HuH-7.5 (cell line): ENCODE results near the gene ADAR.
A peak's percentile ranks its signal among the peaks of the same experiment; 100 is the strongest.
"Not testable (repeated sequence)": the region's sequence is repeated elsewhere in the genome, so short reads cannot be mapped to it uniquely, and the experiment has no call there.

Source experiments
- DNase-seq: peaks from one replicate; pipeline ENCODE4 v3.0.0; 2011; ENCODE audit warnings: low spot score

Gene ADAR, protein sequence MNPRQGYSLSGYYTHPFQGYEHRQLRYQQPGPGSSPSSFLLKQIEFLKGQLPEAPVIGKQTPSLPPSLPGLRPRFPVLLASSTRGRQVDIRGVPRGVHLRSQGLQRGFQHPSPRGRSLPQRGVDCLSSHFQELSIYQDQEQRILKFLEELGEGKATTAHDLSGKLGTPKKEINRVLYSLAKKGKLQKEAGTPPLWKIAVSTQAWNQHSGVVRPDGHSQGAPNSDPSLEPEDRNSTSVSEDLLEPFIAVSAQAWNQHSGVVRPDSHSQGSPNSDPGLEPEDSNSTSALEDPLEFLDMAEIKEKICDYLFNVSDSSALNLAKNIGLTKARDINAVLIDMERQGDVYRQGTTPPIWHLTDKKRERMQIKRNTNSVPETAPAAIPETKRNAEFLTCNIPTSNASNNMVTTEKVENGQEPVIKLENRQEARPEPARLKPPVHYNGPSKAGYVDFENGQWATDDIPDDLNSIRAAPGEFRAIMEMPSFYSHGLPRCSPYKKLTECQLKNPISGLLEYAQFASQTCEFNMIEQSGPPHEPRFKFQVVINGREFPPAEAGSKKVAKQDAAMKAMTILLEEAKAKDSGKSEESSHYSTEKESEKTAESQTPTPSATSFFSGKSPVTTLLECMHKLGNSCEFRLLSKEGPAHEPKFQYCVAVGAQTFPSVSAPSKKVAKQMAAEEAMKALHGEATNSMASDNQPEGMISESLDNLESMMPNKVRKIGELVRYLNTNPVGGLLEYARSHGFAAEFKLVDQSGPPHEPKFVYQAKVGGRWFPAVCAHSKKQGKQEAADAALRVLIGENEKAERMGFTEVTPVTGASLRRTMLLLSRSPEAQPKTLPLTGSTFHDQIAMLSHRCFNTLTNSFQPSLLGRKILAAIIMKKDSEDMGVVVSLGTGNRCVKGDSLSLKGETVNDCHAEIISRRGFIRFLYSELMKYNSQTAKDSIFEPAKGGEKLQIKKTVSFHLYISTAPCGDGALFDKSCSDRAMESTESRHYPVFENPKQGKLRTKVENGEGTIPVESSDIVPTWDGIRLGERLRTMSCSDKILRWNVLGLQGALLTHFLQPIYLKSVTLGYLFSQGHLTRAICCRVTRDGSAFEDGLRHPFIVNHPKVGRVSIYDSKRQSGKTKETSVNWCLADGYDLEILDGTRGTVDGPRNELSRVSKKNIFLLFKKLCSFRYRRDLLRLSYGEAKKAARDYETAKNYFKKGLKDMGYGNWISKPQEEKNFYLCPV

DNA sequence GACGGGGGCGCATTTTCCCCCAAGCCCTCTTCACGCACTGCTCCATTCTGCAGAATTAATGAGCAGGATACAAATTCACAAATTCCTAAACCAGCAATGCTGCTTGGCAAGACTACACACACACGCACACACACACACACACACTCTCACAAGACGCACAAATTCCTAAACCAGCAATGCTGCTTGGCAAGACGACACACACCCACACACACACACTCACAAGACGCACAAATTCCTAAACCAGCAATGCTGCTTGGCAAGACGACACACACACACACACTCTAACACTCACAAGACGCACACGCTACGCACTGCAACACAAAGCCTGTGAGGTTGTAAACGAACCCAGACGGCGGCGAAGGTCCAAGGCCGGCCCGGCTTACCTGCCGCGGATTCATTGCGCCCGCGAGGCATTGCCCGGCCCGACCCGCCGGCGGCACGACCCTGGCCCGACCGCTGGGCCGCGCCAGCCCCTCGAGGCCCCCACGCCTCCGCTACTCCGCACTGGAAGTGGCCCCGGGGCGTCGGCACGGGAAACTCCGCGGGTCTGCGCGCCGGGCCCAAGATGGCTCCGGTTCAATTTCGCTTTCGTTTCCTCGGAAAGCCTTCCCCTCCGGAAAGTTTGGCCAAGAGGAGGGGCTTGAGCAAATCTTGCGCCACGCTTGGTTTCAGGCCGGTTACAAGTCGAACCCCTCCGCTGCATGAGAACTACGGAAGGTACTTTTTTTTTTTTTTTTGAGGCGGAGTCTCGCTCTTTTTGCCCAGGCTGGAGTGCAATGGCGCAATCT lies at the start of gene ADAR:
ADAR (minus strand) TSS at position 578 of the 788 bp plus-strand sequence; CDS start at position 398, 180 bp downstream.
- peak; percentile 59 for DNase-seq

DNA sequence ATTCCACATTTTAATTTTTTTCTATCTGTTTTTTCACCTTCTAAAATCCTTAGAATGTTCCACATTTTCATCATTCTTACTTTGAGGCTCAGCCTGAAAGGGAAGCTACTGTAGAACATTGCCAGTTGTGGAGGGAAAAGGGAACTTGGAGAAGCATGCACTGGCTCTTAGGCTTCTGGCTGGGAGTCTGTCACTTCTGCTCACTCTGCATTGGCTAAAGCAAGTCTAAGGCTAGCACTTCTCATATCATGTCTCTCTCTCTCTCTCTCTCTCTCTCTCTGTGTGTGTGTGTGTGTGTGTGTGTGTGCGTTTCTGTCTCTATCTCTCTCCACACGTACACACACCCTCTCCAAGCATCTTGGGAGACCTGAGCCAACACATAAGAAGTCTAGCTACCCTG lies 49.6 kb upstream of the ADAR start:
- DNase-seq: no peak

GRCh38 chr1:154652893-154653292 lies 44.9 kb upstream of the ADAR start:
- no peak for DNase-seq

- DNase-seq: not testable (repeated sequence)
Measured at GRCh38 chr1:154644724-154645123, 36.7 kb upstream of the ADAR start.

DNA sequence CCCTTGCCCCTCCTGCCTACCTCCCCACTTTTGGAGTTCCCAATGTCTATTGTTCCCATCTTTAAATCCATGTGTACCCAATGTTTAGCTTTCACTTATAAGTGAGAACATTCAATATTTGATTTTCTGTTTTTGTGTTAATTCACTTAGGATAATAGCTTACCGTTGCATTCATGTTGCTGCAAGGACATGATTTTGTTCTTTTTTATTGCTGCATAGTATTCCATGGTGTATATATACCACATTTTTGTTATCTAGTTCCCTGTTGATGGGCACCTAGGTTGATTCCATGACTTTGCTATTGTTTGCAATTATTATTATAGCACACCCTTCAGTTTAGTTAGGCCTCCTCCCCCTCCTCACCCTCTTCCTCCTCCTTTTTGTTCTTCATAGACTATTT lies 33.5 kb upstream of the ADAR start:
- no peak for DNase-seq

GRCh38 chr1:154639876-154640275 lies 31.9 kb upstream of the ADAR start:
- no peak for DNase-seq

DNA sequence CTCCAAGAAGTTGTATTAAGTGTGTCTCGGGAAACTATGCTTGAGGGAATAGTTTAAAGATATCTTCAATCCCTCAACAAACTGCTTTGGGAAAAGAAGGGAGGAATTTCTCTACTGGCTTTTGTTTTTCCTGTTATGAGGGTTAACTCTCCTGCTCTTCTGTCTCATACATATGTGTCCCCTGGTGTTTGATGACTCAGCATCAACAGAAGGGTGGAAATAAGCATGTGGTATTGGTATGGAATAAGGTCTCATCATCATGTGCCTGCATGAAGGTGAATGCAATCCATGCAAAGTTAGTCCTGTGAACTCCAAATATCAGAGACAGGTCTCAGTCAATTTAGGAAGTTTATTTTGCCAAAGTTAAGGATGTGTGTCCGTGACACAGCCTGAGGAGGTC lies 27.2 kb upstream of the ADAR start:
- DNase-seq: no peak

GRCh38 chr1:154629675-154630073 lies 21.7 kb upstream of the ADAR start:
- DNase-seq: no peak

GRCh38 chr1:154629061-154629674 lies 21.2 kb upstream of the ADAR start:
- DNase-seq: no peak

- no peak for DNase-seq
Measured at GRCh38 chr1:154628121-154628405, 20.1 kb upstream of the ADAR start.

GRCh38 chr1:154627257-154628120 lies 19.5 kb upstream of the ADAR start:
- DNase-seq: peak; percentile 78

GRCh38 chr1:154626456-154627256 lies 18.7 kb upstream of the ADAR start:
- DNase-seq: no peak

DNA sequence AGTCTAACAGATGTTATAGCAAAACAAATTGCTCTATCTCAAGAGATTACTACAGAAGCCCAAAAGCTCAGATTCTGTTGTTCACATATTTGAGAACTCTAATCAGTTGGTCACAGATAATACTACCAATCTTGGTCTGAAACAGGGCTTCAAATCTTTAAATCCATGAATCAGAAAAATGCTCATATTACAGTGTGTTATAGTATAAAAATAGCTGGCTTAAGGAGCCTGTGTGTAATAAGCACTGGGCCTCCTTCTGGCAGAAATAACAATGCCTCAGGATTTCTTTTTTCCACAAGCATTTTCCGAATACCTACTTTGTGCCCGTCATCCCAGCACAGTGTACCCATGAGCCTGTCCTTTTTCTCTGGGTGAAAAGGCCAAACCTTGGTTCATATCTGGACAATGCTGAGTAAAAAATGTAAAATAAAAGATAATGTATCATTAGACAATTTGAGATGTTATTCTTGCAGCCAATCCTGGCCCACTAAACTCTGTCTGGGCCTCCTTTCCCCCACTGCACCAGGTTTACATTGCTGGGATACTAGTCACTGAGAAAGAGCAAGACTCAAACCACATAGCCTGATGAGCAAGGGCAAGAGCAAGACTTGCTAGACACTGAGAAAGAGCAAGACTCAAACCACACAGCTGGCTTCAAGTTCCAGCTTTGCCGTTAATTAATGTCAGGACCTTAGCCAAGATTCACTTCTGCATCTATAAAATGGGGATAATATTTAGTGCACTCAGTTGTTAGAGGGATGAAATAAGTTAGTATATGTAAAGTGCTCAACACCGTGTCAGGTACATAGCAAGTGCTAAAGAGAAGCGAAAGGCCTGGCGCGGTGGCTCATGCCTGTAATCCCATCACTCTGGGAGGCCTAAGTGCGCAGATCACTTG lies 17.0 kb upstream of the ADAR start:
- DNase-seq: no peak

DNA sequence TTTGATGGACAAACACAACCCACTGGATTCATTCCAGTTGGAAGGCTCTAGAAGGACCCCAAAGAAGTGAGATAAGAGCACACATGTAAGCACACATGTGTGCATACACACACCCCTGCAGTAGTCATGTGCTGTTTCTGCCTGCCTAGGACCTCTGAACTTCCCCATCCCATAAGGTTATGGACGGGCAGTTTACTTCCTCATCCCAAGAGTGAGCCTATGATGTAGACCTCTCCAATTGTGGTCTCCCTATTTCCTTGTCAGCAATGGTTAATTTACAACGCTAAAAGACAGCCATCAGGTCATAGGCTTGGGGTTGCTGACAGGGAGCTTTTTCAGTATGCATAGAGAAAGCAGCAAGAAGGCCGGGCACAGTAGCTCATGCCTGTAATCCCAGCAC lies 15.4 kb upstream of the ADAR start:
- DNase-seq: no peak

- DNase-seq: no peak
Measured at GRCh38 chr1:154622503-154623039, 14.6 kb upstream of the ADAR start.

GRCh38 chr1:154621875-154622274 lies 13.9 kb upstream of the ADAR start:
- no peak for DNase-seq

DNA sequence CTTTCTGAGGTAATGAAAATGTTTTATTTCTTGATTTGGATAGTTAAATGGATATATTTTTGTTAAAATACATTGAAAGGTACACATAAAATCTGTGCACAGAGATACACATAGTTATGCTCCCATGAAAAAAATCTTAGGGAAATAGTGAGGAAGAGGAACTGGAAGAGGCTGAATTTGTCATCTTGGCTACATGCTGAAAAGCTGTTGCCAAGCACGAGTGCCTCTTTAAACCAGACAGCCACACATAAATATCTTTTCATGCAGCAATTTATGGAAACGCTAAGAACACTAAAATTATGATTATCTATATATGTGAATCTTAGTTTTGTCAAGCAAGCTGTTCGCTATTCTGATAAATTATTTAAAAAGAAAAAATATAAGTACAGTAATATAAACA lies 12.8 kb upstream of the ADAR start:
- DNase-seq: no peak
